ENCODE results near the gene PALLD.

DNA sequence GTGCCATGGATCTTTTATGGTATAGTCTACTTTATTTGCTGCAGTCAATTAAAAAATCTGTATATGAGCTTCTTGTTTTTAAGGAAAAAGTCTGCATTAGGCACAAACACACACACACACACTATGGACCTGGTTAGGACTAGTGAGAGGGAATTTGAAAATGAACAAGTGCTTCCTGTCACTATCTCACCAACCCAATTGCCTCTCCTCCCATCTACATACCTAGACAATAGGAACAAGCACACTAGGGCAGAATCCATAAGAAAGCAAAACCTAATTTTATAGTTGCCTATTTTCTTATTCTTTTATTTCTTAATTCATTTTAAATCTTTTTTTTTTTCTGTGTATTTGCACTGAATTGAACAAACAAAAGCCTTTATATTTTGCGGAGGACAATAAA lies 22.7 kb downstream of the PALLD start:
- no peak for TF ChIP-seq POLR2A (IDR thresholded peaks at IDR 0.05)
- TF ChIP-seq, protein P1, sequence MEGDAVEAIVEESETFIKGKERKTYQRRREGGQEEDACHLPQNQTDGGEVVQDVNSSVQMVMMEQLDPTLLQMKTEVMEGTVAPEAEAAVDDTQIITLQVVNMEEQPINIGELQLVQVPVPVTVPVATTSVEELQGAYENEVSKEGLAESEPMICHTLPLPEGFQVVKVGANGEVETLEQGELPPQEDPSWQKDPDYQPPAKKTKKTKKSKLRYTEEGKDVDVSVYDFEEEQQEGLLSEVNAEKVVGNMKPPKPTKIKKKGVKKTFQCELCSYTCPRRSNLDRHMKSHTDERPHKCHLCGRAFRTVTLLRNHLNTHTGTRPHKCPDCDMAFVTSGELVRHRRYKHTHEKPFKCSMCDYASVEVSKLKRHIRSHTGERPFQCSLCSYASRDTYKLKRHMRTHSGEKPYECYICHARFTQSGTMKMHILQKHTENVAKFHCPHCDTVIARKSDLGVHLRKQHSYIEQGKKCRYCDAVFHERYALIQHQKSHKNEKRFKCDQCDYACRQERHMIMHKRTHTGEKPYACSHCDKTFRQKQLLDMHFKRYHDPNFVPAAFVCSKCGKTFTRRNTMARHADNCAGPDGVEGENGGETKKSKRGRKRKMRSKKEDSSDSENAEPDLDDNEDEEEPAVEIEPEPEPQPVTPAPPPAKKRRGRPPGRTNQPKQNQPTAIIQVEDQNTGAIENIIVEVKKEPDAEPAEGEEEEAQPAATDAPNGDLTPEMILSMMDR (IDR thresholded peaks at IDR 0.05), result no peak

Data from suprapubic skin (tissue), 3 donors.